SH-SY5Y (cell line): ENCODE measurements around the gene SMIM1.

ENCODE experiments used
- GATA2 ChIP-seq: IDR thresholded peaks from 2 replicates; pipeline ENCODE4 v1.6.1; 2011; ENCODE audit warnings: mild to moderate bottlenecking, low read depth, low read length
- GATA3 ChIP-seq: IDR thresholded peaks from 2 replicates; pipeline ENCODE4 v1.6.1; 2011; ENCODE audit warnings: low read depth, mild to moderate bottlenecking, low read length, moderate library complexity

DNA sequence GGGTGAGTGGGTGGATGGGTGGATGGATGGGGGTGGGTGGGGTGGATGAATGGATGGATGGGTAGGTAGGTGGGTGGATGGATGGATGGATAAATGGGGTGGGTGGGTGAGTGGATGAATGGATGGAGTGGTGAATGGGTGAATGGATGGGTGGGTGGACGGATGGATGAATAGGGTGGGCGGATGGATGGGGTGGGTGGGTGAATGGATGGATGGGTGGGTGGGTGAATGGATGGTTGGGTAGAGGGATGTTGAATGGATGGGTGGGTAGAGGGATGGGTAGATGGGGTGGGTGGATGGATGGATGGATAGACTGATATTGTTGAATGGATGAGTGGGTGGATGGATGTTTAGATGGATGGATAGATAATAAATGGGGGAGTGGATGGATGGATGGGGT is 47.2 kb upstream of the SMIM1 start:
- TF ChIP-seq GATA2 = no peak
- TF ChIP-seq GATA3 = no peak
